ENCODE measurements around the gene SMIM15. TPM values are rescaled to one million over a fixed set of nuclear protein-coding genes. Genes with fewer than 3 reads are reported as not detected.
"Not testable (repeated sequence)": the region's sequence is repeated elsewhere in the genome, so short reads cannot be mapped to it uniquely, and the experiment has no call there.

SMIM15 gene, protein sequence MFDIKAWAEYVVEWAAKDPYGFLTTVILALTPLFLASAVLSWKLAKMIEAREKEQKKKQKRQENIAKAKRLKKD
- total RNA-seq: 10 to 100 TPM; 49.0 to 57.2 TPM

DNA sequence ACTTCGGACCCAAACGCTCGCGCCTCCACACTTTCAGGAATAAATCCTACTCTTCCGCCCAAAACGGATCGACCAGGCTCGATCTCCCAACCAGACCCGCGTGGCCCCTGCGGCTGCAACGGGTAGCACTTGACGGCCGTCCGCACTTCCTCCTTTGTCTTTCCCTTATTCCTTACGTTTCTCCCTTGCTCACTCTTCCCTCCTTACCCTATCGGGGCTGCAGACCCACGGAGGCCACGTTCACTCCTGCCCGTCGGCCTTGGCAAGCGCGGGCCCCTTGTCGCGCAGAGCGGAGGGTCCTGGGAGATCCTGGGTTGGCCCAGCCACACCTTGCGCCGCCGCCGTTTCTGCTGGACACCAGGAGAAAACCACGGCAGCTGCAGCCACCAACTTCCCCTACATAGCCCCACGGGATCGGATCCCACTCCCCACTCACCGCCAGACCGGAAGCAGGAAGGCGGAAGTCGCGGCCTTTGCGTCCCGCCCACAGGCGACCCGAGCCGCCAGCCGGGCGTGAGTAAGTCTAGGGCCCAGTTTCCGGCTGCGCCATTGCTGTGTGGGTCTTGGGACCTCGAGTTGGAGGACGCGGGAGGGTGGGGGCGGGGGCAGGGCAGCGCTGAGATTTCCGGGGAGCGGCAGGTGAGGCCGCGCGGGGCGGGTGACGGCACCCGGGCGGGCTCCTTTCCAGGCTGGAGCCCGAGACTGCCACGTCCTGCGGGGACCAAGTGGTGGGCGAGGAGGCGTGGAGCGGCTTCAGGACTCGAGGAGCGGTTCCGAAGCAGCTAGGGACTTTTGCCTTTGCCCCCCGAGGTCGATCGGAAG, at the start of gene SMIM15:
TSS of gene SMIM15 (minus strand) at position 459 of the 822 bp plus-strand sequence. CDS start 2,297 bp downstream, outside the sequence.
- peak within 1 kb of the TSS; percentile 94 for H3K27ac Mint-ChIP-seq
- peaks cover 48% of the 10 kb centered on the region for H3K36me3 Mint-ChIP-seq (ENCODE audit: low read depth)
- peak; percentile 86 for DNase-seq
- H3K4me1 Mint-ChIP-seq: peaks cover 37% of the 10 kb centered on the region
- peaks cover 4% of the 10 kb centered on the region for H3K9me3 Mint-ChIP-seq
- H3K27me3 Mint-ChIP-seq: no peaks in the 10 kb centered on the region
- POLR2A ChIA-PET: interaction anchor here (1.6 kb wide), 1 partner anchor 169 kb away, joined by 3 read pairs; the partner anchor contains the start of gene ZSWIM6
- H3K4me3 Mint-ChIP-seq: peak within 1 kb of the TSS; percentile 92
- CTCF ChIA-PET: interaction anchor here (1.6 kb wide), 1 partner anchor 169 kb away, joined by 3 read pairs; no protein-coding TSS in a partner anchor

DNA sequence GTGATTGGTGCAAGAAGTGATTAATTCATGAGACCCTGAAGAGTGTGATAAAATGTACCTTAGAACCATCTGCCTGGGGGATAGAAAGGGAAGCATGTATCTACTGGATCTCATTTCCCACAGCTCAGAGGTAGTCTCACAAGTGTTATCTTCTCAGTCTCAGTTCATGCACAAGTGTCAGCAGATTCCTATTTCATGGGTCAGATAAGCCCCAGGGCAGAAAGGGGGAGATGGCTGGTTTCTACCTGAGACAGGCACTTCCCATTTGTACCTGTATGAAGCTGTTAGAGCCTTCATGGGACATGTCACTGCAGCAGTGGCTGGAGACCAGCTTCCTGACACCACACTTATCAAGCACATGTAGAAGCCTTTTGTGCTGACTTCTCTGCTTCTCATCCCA, 45.6 kb upstream of the SMIM15 start:
- Mint-ChIP-seq H3K27me3 (peaks cover 14% of the 10 kb centered on the region), H3K4me1 (no peaks in the 10 kb centered on the region), H3K27ac (no peak overlapping the region), H3K4me3 (no peak overlapping the region), H3K9me3 (peaks cover 10% of the 10 kb centered on the region), H3K36me3 (ENCODE audit: low read depth) (no peaks in the 10 kb centered on the region)
- CTCF ChIA-PET: no interaction called here
- DNase-seq: no peak
- POLR2A ChIA-PET: no interaction called here

DNA sequence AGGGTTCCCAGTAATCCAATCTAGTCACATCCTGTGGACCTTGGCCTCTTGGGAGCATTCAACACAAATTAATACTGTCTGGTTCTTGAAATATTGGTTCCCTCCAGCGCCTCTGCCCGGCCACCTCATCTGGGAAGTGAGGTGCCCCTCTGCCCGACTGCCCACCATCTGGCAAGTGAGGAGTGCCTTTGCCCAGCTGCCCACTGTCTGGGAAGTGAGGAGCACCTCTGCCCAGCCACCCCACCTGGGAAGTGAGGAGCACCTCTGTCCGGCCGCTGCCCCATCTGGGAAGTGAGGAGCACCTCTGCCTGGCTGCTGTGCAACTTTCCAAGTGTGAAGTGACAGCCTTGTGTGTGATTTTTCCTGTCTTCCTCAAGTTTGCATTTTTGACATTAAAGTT, 42.7 kb upstream of the SMIM15 start:
- H3K4me1 Mint-ChIP-seq: no peaks in the 10 kb centered on the region
- peaks cover 7% of the 10 kb centered on the region for H3K27me3 Mint-ChIP-seq
- no peak overlapping the region for H3K27ac Mint-ChIP-seq
- DNase-seq: no peak
- H3K9me3 Mint-ChIP-seq: peaks cover 10% of the 10 kb centered on the region
- CTCF ChIA-PET: no interaction called here
- POLR2A ChIA-PET: no interaction called here
- H3K4me3 Mint-ChIP-seq: no peak overlapping the region
- H3K36me3 Mint-ChIP-seq (ENCODE audit: low read depth): no peaks in the 10 kb centered on the region

DNA sequence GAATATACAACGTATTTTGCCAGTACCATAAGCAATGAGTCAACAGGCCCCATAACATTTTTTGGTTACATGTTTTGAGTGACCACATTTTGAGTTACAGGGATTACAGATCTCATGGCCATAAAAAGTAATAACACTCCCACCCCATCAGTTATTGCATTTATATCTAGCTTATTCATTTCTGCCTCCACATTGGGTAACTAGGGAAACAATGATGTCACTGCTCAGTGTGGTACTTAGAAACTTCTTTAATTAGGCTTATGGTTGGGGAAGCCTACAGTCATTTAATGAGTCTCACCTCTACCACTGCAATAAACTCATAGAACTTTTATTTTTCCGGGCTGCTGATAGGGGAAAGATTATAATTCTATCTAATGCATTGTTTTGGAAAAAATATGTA, 39.9 kb upstream of the SMIM15 start:
- no peak overlapping the region for H3K4me3 Mint-ChIP-seq
- no peak for DNase-seq
- peaks cover 16% of the 10 kb centered on the region for H3K27me3 Mint-ChIP-seq
- no peaks in the 10 kb centered on the region for H3K4me1 Mint-ChIP-seq
- H3K27ac Mint-ChIP-seq: no peak overlapping the region
- CTCF ChIA-PET: interaction anchor here (0.7 to 1.2 kb wide), 2 partner anchors 67 to 315 kb away, joined by 3 read pairs; no protein-coding TSS in a partner anchor
- peaks cover 20% of the 10 kb centered on the region for H3K9me3 Mint-ChIP-seq
- POLR2A ChIA-PET: no interaction called here
- peaks cover 2% of the 10 kb centered on the region for H3K36me3 Mint-ChIP-seq (ENCODE audit: low read depth)

DNA sequence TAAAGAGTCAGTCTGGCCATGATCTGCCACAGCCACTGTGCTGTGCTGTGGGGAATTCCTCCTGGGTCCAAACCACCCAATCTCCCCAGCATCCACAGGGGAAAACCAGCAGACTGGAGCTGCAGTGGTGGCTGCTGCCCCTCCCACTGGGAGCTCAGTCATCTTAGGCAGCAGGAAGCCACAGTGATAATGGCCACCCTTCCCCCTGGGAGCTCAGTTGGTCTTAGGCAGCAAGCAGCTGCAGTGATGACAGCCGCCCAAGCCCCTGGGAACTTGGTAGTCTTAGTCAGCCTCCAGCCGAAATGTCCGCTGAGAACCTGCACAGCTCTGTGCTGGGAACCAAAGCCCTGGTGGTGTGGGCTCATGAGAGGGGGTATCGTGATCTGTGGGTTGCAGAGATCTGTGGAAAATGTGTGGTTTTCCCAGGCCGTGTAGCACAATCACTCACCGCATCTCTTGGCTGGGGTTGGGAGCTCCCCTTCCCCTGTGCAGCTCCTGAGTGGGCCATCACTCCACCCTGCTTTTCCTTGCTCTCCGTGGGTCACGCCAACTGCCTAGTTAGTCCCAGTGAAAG, 38.4 kb upstream of the SMIM15 start:
- Mint-ChIP-seq H3K27me3 (peaks cover 21% of the 10 kb centered on the region), H3K9me3 (peaks cover 17% of the 10 kb centered on the region), H3K4me1 (no peaks in the 10 kb centered on the region), H3K36me3 (ENCODE audit: low read depth) (peaks cover 2% of the 10 kb centered on the region), H3K27ac (no peak overlapping the region), H3K4me3 (no peak overlapping the region)
- no peak for DNase-seq
- ChIA-PET POLR2A (no interaction called here), CTCF (interaction anchor here (0.6 kb wide), 1 partner anchor 206 kb away, joined by 3 read pairs; no protein-coding TSS in a partner anchor)

DNA sequence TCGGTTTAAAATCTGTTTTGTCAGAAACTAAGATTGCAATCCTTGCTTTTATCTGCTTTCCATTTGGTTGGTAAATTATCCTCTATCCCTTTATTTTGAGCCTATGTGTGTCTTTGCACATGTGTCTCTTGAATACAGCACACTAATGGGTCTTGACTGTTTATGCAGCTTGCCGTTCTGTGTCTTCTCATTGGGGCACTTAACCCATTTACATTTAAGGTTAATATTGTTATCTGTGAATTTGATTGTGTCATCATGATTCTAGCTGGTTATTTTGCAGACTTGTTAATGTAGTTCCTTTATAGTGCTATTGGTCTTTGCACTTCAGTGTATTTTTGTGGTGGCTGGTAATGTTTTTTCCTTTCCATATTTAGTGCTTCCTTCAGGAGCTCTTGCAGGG, 36.3 kb upstream of the SMIM15 start:
- H3K9me3 Mint-ChIP-seq: peaks cover 13% of the 10 kb centered on the region
- H3K36me3 Mint-ChIP-seq (ENCODE audit: low read depth): peaks cover 2% of the 10 kb centered on the region
- H3K4me1 Mint-ChIP-seq: no peaks in the 10 kb centered on the region
- ChIA-PET CTCF (no interaction called here), POLR2A (interaction anchor here (0.6 kb wide), 1 partner anchor 1950 kb away, joined by 3 read pairs; no protein-coding TSS in a partner anchor)
- no peak for DNase-seq
- H3K27ac Mint-ChIP-seq: no peak overlapping the region
- H3K4me3 Mint-ChIP-seq: no peak overlapping the region
- peaks cover 24% of the 10 kb centered on the region for H3K27me3 Mint-ChIP-seq

DNA sequence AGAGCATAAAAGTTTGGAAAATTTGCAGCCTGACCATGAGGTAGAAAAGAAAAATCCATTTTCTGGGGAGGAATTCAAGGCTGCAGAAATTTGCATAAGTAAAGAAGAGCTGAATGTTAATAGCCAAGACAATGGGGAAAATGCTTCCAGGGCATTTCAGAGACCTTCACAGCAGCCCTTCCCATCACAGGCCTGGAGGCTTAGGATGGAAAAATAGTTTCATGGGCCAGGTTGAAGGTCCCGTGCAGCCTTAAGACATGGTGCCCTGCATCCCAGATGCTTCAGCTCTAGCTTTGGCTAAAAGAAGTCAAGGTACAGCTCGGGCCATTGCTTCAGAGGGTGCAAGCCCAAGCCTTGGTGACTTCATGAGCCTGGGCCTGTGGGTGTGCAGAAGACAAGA, 25.6 kb upstream of the SMIM15 start:
- H3K4me1 Mint-ChIP-seq; POLR2A ChIA-PET; H3K4me3 Mint-ChIP-seq; H3K27ac Mint-ChIP-seq; H3K36me3 Mint-ChIP-seq (ENCODE audit: low read depth); CTCF ChIA-PET; DNase-seq; H3K9me3 Mint-ChIP-seq: not testable (repeated sequence)
- peaks cover 13% of the 10 kb centered on the region for H3K27me3 Mint-ChIP-seq

DNA sequence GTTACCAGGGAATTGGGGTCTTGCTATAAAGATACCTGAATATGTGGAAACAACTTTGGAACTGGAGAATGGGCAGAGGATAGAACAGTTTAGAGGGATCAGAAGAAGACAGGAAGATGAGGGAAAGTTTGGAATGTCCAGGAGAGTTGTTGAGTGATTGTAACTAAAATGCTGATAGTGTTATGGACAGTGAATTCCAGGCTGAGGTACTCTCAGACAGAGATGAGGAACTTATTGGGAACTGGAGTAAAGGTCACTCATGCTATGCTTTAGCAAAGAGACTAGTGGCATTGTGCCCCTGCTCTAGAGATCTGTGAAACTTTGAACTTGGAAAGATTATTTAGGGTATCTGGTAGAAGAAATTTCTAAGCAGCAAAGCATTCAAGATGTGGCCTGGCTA, 25.1 kb upstream of the SMIM15 start:
- H3K9me3 Mint-ChIP-seq; DNase-seq; H3K4me3 Mint-ChIP-seq; POLR2A ChIA-PET; H3K4me1 Mint-ChIP-seq; H3K36me3 Mint-ChIP-seq (ENCODE audit: low read depth); CTCF ChIA-PET; H3K27ac Mint-ChIP-seq: not testable (repeated sequence)
- peaks cover 11% of the 10 kb centered on the region for H3K27me3 Mint-ChIP-seq

DNA sequence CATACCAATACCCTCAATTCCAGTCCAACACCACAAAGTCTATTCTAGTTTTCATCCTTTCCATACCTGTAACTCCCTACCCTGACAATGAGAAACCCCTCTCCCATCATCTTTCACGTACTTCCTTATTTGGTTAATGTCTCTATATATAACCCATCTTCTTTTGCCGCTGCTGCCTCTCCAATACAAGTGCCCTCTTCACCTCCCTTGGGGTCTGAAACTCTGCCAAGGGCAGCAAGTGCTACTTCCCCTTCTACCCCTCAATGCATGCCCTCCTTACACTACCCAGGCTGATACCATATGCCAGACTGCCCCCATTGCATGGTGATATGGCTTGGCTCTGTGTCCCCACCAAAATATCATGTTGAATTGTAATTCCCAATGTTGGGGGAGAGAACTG, 24.4 kb upstream of the SMIM15 start:
- ChIA-PET CTCF (no interaction called here), POLR2A (no interaction called here)
- Mint-ChIP-seq H3K36me3 (ENCODE audit: low read depth) (no peaks in the 10 kb centered on the region), H3K27ac (no peak overlapping the region), H3K4me3 (no peak overlapping the region), H3K9me3 (peaks cover 5% of the 10 kb centered on the region), H3K4me1 (peaks cover 5% of the 10 kb centered on the region), H3K27me3 (peaks cover 6% of the 10 kb centered on the region)
- DNase-seq: no peak

DNA sequence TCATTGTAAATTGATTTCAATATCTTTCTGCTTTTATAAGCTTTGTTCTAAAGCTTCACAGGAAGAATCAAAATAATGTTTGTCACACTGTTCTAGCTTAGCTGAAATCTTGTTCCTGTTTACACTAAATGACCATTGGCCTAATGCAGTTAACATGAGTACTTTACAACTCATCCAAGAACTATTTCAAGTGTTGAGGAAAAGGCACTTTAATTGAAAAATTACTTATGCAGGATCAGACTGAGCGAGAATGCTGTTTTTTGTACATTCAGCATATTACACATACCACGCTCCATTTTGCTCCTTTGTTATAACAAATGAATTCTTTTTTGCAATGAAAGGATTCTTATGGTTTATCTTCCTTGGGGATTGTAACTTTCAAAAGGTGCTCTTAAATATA, 22.4 kb upstream of the SMIM15 start:
- DNase-seq: no peak
- Mint-ChIP-seq H3K36me3 (ENCODE audit: low read depth) (no peaks in the 10 kb centered on the region), H3K4me3 (no peak overlapping the region), H3K4me1 (peaks cover 10% of the 10 kb centered on the region), H3K27me3 (peaks cover 4% of the 10 kb centered on the region), H3K27ac (no peak overlapping the region), H3K9me3 (peaks cover 5% of the 10 kb centered on the region)
- CTCF ChIA-PET: no interaction called here
- POLR2A ChIA-PET: no interaction called here

DNA sequence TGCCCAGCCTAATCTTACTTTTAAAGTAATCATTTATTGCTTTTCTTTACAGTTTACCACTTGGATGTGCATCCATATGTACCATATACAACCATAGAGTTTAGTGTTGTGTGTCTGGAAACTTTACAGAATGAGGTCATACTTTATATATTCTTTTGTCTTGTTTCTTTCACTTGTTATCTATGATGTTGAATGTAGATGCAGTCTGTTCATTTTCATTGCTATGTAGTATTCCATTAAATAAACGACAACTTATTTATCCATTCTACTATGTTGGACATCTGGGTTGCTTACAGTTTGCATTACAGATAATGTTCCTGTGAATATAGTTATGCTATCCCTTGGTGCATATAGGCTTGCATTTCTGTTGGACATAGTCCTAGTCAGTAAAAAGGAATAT, 21.3 kb upstream of the SMIM15 start:
- peaks cover 5% of the 10 kb centered on the region for H3K9me3 Mint-ChIP-seq
- H3K27me3 Mint-ChIP-seq: peaks cover 4% of the 10 kb centered on the region
- no peaks in the 10 kb centered on the region for H3K36me3 Mint-ChIP-seq (ENCODE audit: low read depth)
- POLR2A ChIA-PET: no interaction called here
- no peak overlapping the region for H3K4me3 Mint-ChIP-seq
- H3K4me1 Mint-ChIP-seq: peaks cover 10% of the 10 kb centered on the region
- CTCF ChIA-PET: no interaction called here
- DNase-seq: no peak
- no peak overlapping the region for H3K27ac Mint-ChIP-seq

DNA sequence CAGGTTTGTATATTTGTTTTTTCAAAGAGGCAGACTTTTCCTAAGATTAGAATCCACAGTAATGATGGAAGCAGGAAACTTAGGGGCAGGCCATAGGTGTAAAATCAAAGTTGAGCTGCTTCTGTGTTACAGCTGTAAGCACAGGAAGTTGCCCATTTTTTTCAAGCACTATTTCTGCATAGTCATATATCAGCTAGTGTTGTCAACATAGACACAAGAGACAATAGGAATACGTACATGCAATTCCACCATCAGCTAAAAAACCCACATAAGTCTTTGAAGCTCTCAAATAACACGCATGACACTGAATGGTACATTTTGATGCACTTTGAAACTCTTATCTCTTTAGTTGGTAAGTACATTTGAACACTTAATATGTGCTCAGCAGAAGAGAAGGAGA, 20.2 kb upstream of the SMIM15 start:
- peaks cover 5% of the 10 kb centered on the region for H3K9me3 Mint-ChIP-seq
- H3K4me1 Mint-ChIP-seq: peaks cover 10% of the 10 kb centered on the region
- no peak overlapping the region for H3K4me3 Mint-ChIP-seq
- no peaks in the 10 kb centered on the region for H3K36me3 Mint-ChIP-seq (ENCODE audit: low read depth)
- H3K27ac Mint-ChIP-seq: no peak overlapping the region
- H3K27me3 Mint-ChIP-seq: peaks cover 4% of the 10 kb centered on the region
- no peak for DNase-seq
- ChIA-PET POLR2A (no interaction called here), CTCF (interaction anchor here (0.6 to 0.8 kb wide), 4 partner anchors 10 to 180 kb away, joined by 3 read pairs; no protein-coding TSS in a partner anchor)

DNA sequence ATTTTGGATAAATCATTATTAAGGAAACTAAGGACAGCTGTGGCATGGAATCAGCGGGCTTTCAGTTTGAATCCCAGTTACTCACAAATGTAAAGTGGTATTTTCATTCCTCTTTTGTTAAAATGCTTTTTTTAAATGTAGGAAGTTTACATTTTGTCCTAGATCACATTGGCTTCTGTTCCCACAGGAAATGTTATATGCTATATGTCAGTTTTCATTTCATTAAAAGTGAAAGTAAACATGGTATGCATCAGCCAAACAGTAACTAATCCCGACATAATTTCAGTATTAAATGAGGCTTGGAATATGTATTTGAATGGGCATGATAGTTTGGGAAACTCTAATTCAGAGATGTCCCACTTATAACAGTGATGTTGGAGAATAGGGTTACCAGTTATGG, 18.6 kb upstream of the SMIM15 start:
- H3K9me3 Mint-ChIP-seq: no peaks in the 10 kb centered on the region
- H3K27me3 Mint-ChIP-seq: peaks cover 4% of the 10 kb centered on the region
- ChIA-PET POLR2A (no interaction called here), CTCF (no interaction called here)
- H3K27ac Mint-ChIP-seq: no peak overlapping the region
- no peak for DNase-seq
- peaks cover 10% of the 10 kb centered on the region for H3K4me1 Mint-ChIP-seq
- H3K36me3 Mint-ChIP-seq (ENCODE audit: low read depth): no peaks in the 10 kb centered on the region
- H3K4me3 Mint-ChIP-seq: no peak overlapping the region

Measured in activated CD4-positive, alpha-beta T cell treated with anti-CD3 and anti-CD28 coated beads, Interleukin-2, amount 10 ng/mL, durations not matched to agents 7 days and 5 days (primary cell).